ENCODE measurements around the gene FGF18.

GRCh38 chr5:171457208-171457981, 37.9 kb downstream of the FGF18 start:
- TF ChIP-seq CTCF (conservative IDR thresholded peaks at IDR 0.05; ENCODE audit: low read length) (no peak), EZH2phosphoT487 (IDR thresholded peaks at IDR 0.05; ENCODE audit: borderline replicate concordance) (no peak)

Measured in Loucy (cell line).